WTC11 (cell line): ENCODE measurements around the gene ADA.

Experiments used
- ATF2 ChIP-seq: sonication (generic); formaldehyde crosslinking; IDR thresholded peaks from 2 replicates; pipeline ENCODE4 v1.8.1; 2022; ENCODE audit warnings: low read depth, missing genetic modification reagents, borderline replicate concordance
- CREB1 ChIP-seq: sonication (generic); formaldehyde crosslinking; IDR thresholded peaks from 2 replicates; pipeline ENCODE4 v1.8.0; 2023; ENCODE audit warnings: mild to moderate bottlenecking, missing genetic modification reagents
- CREM ChIP-seq: sonication (generic); formaldehyde crosslinking; IDR thresholded peaks from 2 replicates; pipeline ENCODE4 v1.8.1; 2022; ENCODE audit warnings: mild to moderate bottlenecking, missing genetic modification reagents, moderate library complexity
- CTCF ChIP-seq: fragments of 200-600 bp; IDR thresholded peaks from 2 replicates; pipeline ENCODE4 v1.8.0; 2022; ENCODE audit warnings: antibody characterized with exemption
- ESRRA ChIP-seq: sonication (generic); formaldehyde crosslinking; IDR thresholded peaks from 2 replicates; pipeline ENCODE4 v1.8.1; 2022; ENCODE audit warnings: mild to moderate bottlenecking, missing genetic modification reagents, borderline replicate concordance
- HMGXB4 ChIP-seq: sonication (generic); formaldehyde crosslinking; IDR thresholded peaks from 2 replicates; pipeline ENCODE4 v1.8.1; 2023; ENCODE audit warnings: mild to moderate bottlenecking, moderate library complexity, missing genetic modification reagents
- JAZF1 ChIP-seq: fragments of 250-450 bp; sonication (Bioruptor Pico); IDR thresholded peaks from 2 replicates; pipeline ENCODE4 v1.9.0; 2021; ENCODE audit warnings: moderate library complexity, mild to moderate bottlenecking, inconsistent platforms
- NFE2L1 ChIP-seq: sonication (generic); formaldehyde crosslinking; IDR thresholded peaks from 2 replicates; pipeline ENCODE4 v1.8.1; 2023; ENCODE audit warnings: missing genetic modification reagents
- TP53 ChIP-seq: sonication (generic); formaldehyde crosslinking; IDR thresholded peaks from 2 replicates; pipeline ENCODE4 v1.8.1; 2023; ENCODE audit warnings: mild to moderate bottlenecking, missing genetic modification reagents

- TF ChIP-seq CTCF (no peak), CREB1 (CRISPR knock-in tag) (no peak), HMGXB4 (CRISPR knock-in tag) (no peak), ESRRA (no peak), NFE2L1 (no peak), JAZF1 (CRISPR knock-in tag) (no peak), CREM (CRISPR knock-in tag) (no peak), TP53 (no peak), ATF2 (CRISPR knock-in tag) (no peak)
These were observed 54.0 kb downstream of the ADA start for GRCh38 chr20:44597516-44597915.
